GM21423 (cell line): Measurements from ENCODE around the gene UAP1L1.

Source experiments
- ATAC-seq: cut with Tn5 transposase; IDR thresholded peaks from one replicate; pipeline ENCODE4 v1.9.1; 2021; ENCODE audit warnings: mild to moderate bottlenecking, moderate library complexity; ENCODE audit not compliant: unreplicated experiment

Gene UAP1L1

GRCh38 chr9:137071282-137071681, 6.0 kb upstream of the UAP1L1 start:
- ATAC-seq: no peak

- ATAC-seq: no peak
These were observed 3.3 kb upstream of the UAP1L1 start for GRCh38 chr9:137073992-137074399.

DNA sequence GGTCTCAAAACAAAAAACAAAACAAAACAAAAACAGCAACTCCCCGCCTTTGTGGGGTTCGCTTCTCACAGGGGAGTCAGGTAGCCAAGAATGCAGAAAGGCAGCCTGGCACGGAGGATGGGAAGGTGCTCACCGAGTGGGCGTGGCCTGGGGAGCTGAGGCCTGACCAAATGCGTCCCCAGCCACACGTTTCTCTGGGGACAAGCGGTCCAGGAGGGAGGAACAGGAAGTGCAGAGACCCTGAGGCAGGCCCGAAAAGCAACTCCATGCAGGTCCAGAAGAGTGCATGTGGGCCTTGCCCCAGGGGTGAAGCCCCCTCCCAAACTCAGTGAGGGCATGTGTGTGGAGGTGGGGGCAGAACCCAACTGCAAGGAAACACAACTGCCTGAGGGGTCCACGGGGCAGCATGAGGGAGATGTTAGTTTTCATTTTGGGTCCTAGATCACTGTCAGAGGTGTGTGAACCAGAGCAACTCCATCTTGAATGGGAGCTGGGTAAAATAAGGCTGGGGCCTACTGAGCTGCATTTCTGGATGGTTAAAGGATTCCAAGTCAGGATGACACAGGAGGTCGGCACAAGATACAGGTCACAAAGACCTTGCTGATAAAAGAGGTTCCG, 2.6 kb upstream of the UAP1L1 start:
- ATAC-seq: no peak

DNA sequence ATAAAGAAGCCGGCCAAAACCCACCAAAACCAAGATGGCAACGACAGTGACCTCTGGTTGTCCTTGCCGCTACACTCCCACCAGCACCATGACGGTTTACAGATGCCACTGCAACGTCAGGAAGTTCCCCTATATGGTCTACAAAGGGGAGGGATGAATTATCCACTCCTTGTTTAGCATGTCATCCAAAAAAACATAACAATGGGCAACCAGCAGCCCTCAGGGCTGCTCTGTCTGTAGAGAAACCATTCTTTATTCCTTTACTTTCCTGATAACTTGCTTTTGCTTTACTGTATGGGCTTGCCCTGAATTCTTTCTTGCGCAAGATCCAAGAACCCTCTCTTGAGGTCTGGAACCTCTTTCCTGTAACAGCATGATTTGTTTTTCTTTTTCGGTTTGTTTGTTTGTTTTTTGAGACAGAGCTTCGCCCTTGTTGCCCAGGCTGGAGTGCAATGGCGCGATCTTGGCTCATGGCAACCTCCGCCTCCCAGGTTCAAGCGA, 2.0 kb upstream of the UAP1L1 start:
- no peak for ATAC-seq

DNA sequence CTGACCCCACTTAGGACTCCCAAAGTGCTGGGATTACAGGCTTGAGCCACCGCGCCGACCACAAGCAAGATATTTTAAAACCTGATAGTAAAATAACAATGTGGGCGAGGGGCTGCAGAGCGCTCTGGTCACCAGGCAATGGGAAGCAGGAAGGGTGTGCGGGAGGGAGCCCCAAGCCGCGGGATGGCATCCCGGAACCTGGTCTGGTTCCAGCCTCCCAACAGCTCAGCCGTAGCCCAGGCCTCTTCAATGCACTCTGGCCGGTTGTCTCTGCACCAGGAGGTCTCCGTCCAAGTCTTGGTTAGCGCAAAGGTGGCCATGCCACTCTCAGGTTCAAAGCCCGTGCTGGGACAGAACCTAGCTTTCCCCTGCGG, 694 bp upstream of the UAP1L1 start:
- no peak for ATAC-seq

DNA sequence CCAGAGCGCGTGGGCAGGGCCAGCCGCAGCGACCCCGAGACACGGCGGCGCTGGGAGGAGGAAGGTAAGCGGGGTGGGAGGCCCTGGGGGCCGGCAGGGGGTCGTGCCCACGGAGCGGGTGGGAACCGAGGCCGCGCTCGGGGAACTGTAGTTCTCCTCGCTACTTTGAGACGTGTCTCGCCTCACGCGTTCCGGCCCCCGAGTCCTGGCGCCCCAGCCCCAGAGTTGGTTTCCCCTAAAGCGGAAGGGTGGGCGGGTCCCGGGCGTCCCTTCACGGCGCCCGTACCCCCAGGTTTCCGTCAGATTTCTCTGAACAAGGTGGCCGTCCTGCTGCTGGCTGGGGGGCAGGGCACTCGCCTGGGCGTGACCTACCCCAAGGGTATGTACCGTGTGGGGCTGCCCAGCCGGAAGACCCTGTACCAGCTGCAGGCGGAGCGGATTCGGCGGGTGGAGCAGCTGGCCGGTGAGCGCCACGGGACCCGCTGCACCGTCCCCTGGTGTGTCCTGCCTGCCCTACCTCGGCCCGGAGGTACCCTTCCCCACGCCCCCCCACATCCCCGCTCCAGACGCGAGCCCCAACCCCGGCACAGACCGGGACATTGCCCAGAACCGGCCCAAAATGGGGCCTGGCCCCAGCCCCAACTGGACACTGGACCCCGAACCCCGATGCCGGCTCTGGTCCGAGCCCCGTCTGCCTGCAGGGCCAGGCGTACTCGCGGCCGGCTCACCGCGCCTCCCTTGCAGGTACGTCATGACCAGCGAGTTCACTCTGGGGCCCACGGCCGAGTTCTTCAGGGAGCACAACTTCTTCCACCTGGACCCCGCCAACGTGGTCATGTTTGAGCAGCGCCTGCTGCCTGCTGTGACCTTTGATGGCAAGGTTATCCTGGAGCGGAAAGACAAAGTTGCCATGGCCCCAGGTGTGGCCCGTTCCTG, 709 bp downstream of the UAP1L1 start:
- peak; percentile 25 for ATAC-seq

DNA sequence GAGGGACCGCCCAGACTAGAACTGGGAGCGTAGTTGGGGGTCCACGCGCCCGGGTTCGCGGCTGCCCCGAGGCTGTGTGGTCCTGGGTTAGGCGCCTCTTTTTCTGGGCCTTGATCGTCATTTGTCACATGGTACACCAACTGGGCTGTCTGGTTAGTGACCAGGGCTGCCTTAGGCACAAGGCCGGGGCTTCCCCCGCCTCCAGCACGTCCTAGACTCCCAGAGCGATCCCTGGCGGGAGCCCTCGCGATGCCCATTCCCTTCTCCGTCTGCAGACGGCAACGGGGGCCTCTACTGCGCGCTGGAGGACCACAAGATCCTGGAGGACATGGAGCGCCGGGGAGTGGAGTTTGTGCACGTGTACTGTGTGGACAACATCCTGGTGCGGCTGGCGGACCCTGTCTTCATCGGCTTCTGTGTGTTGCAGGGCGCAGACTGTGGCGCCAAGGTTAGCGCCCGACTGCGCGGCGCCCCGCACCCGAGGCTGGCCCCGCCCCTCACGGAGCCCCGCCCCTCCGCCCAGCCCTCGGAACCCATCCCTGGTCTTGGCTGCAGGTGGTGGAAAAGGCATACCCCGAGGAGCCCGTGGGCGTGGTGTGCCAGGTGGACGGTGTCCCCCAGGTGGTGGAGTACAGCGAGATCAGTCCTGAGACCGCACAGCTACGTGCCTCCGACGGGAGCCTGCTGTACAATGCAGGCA, 1.5 kb downstream of the UAP1L1 start:
- no peak for ATAC-seq

DNA sequence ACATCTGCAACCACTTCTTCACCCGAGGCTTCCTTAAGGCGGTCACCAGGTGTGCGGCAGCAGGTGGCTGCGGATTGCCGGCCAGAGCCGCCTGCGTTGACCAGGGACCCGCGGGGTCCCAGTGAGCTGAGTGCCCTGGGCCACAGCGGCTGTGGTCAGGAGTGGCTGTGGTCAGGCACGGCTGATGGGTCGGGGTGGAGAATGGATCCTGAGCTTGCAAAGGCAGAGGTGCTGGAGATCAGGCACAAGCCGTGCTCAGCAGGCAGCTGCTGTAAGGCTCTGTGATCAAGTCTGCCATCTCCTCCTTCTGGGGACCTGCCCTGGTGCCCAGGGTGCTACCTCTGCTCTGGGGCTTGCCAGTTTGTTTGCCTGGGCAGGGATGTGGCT, 2.1 kb downstream of the UAP1L1 start:
- ATAC-seq: no peak

- no peak for ATAC-seq
These were observed 3.2 kb downstream of the UAP1L1 start for GRCh38 chr9:137080260-137081122.

- ATAC-seq: no peak
These were observed 5.1 kb downstream of the UAP1L1 start for GRCh38 chr9:137082222-137082924.

DNA sequence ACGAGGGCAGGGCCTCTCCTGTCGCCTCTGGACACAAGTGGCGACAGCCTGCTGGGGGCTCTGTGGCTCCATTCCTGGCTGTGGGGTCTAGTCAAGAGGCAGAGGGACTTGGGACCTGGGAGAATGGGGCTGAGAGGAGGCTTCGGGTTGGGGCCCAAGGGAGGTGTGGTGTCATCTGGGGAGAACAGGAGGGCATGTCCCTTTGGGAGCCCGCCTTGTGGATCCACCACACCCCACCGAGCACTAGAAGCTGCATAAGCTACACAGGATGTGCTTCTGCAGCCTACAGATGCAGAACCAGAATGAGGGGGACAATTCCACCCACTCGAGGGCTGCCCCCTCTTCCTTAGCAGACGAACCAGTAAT, 5.6 kb downstream of the UAP1L1 start:
- no peak for ATAC-seq

GRCh38 chr9:137083394-137084004, 6.2 kb downstream of the UAP1L1 start:
- ATAC-seq: no peak

DNA sequence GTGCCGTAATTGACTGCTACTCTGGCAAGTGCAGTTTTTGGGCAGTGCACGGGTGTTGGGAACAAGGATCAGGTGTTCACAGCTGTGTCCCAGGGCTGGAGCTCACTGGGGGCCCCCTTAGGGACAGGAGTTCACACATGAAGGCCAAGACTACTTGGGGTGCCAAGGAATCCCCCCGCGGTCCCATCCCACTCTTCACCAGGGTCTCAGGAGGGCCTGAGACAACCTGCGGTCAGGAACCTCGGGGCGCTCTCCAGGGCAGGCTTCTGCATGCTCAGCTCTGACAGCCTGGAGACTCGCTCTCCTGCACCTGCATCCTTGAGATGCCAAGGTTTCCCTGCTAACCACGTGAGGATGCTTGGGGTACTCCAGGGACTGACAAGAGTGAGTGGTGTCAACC, 7.2 kb downstream of the UAP1L1 start:
- ATAC-seq: no peak

- ATAC-seq: no peak
These were observed 8.7 kb downstream of the UAP1L1 start for GRCh38 chr9:137085920-137086530.

DNA sequence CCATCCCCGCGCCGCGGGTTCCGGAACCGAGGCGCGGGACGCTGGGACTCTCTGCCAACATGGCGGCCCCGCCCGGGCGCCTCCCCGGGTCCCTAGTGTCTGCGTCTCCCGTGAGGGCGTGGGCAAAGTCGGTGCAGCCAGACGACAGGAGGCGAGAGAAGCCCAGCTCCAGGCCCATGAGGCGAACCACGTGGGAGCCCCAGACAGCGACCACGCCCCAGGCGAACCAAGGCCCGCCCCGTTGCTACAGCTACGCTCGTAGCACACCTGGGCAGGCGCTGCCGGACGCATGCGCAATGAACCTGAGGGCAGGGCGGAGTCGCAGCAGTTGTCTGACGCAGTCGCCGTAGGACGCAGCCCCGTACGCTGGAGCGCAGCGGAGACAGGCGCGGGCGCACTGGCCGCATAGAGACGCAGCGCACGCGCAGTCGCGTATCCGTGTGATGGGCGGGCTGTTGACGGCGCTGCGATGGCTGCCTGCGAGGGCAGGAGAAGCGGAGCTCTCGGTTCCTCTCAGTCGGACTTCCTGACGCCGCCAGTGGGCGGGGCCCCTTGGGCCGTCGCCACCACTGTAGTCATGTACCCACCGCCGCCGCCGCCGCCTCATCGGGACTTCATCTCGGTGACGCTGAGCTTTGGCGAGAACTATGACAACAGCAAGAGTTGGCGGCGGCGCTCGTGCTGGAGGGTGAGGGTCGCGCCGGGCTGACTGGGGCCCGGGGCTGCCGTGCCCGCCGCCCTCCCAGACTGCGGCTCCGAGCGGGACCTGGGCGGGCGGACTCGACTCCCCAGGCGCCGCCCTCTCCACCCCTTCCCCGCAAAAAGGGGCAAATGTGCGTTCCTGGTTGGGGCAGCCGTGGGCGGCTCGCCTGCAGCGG, 9.5 kb downstream of the UAP1L1 start, which contains the start of gene MAN1B1:
Gene MAN1B1, plus strand, starts transcription at position 455 of the 878 bp plus-strand sequence. Its CDS starts 15 bp downstream, at position 470.
- ATAC-seq: peak; percentile 78

DNA sequence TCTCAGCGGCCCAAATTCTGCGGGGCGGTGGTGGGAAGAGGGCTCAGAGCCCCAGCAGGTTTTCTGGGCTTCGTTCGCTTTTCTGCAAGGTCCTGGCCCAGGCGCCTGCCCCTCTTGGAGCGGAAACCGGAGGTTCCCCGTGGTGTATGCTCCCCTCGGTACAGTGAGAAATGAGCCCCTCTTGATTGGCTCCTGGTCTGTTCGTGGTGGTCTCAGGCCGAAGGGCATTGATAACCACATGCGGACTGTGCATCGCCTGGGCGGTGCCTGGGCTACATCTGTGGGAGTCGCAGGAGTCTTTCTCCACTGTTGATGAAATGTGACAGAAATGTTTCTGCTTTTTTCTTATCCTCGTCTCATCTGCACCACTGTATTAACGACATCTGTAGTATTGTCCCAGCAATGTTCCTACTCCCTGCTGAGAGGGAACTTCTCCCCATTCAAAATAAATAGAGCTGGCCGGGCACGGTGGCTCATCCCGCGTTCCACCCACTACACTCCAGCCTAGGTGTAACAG, 10.2 kb downstream of the UAP1L1 start:
- no peak for ATAC-seq

GRCh38 chr9:137088121-137088520, 10.8 kb downstream of the UAP1L1 start:
- no peak for ATAC-seq
